Fibroblast of skin of scalp (primary cell): Measurements from ENCODE around the gene ZFYVE21.

Source experiments
- DNase-seq: peaks from one replicate; pipeline ENCODE4 v3.0.0-alpha.2; 2013

The ZFYVE21 gene

DNA sequence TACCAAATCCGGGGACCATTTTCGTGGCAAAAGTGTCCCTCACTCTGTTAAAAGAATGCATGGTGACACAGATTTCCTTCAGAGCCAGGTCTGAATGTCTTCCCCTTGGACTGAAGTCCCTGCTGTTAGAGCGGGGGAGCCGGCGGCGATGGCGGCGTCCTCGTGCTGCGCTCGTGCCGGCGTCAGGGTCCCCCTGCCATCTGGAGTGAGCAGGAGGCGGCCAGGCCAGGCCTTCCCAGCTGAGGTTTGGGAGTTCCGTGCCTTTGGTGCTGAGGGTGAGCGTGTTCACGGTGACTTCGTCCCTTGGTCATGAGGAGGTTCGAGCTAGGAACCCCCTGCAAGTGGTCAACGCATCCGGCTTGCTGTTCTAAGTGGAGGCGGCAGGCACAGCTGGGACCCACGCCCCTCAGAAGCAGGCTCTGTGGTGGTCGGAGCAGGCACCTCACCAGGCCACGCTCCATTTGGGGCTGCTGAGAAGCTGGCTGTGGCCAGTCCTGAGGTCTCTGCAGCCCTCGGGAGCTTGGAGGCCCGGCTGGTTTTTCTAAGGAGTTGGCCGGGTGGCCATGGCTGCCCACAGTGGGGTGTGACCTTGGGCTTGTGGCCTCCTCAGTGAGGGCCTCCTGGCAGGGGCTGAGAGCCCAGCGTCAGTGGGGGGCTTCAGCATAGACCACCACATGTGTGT, 9.5 kb downstream of the ZFYVE21 start:
- DNase-seq: no peak

- no peak for DNase-seq
Measured at GRCh38 chr14:103725739-103726395, 10.3 kb downstream of the ZFYVE21 start.

DNA sequence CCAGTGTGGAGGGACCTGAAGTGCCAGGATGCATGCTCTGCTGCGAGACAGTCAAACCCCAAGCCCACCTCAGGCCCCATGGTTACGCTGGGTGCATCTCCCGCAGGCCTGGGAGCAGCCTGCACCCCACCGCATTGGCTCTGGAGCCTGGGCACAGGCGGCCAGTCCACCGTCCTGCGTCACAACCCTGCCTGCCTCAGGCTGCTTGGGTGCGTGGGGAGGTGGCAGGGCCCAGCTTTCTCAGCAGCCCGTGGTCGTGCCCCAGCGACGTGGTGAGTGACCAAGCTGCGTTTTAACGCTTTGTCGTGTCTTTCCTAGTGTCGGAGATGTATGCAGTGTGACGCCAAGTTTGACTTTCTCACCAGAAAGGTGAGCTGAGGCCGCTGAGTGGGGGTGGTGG, 10.9 kb downstream of the ZFYVE21 start:
- no peak for DNase-seq

GRCh38 chr14:103727313-103727980, 11.8 kb downstream of the ZFYVE21 start:
- DNase-seq: no peak

DNA sequence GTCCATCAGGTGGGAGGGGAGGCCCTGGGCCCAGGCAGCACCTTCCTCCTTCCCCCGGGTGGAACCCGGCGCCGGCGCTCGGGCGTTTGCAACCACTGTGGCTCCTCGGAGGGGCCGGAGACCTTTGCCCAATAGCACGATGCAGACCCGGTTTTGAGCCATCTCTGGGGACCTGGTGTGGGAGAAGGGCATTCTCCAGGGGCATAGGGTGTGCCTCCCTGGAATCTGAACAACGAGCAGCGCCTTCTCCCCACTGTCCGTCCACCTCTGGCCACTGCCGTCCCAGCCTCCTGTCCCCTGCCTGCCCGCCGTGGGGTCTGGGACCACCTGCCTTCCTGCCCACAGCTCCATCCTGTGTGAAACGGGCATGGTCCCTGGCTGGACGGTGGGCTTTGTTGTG, 12.5 kb downstream of the ZFYVE21 start:
- no peak for DNase-seq

DNA sequence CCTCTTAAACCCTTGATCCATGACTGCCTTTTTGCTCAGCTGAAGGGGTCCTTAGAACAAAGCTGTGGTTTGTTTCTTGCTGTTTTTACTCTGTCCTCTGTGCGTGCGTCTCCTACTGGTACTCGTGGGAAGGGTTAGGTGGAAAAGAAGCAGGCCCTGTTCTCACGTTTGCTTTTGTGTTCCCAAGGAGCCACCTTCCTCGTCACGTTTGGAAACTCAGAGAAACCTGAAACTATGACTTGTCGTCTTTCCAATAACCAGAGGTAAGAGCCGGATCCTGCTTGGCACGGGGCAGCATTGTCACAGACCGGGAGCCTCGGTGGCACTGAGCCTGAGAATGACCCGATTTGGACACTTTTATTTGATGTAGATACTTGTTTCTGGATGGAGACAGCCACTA, 13.1 kb downstream of the ZFYVE21 start:
- no peak for DNase-seq

GRCh38 chr14:103729496-103730448, 14.2 kb downstream of the ZFYVE21 start:
- DNase-seq: no peak

DNA sequence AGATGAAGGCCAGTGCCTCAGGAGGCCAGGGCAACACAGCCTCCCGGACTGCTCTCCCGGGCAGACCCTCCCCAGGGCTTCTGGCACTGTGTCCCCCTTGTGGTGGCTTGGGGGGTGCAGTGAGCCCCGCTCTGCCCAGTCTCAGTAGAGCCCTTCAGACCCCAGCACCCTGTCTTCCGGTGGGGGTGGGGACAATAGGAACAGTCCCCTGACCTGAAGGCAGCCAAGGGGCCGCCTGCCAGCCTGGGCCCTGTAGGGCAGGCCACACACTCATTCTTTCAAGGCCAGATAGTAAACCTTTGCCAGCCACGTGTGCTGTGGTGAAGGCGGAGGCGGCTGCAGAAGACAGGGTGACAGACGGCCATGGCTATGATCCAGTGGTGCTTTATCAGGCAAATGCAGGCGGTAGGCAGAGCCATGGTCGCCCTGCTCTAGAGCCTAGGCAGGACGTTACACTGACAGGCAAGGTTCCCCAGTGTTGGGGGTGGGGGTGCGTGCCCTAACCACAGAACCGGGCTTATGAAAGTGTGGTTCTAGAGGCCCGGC, 15.0 kb downstream of the ZFYVE21 start:
- DNase-seq: no peak

DNA sequence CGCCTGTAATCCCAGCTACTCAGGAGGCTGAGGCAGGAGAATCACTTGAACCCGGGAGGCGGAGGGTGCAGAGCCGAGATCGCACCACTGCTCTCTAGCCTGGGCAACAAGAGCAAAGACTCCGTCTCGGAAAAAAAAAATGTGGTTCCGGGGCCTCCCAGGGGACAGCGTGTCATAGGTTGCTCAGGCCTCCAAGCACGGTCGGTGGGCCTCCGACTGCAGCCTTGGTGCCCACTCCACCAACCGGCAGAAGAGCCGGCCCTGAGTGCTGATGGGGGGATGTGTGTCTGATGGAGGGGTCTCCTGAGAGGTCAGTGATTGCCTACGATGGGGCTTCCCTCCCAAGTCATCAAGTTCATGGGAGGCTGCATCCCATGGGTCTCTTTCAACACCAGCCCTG, 15.9 kb downstream of the ZFYVE21 start:
- no peak for DNase-seq

GRCh38 chr14:103731916-103732867, 16.6 kb downstream of the ZFYVE21 start:
- no peak for DNase-seq

DNA sequence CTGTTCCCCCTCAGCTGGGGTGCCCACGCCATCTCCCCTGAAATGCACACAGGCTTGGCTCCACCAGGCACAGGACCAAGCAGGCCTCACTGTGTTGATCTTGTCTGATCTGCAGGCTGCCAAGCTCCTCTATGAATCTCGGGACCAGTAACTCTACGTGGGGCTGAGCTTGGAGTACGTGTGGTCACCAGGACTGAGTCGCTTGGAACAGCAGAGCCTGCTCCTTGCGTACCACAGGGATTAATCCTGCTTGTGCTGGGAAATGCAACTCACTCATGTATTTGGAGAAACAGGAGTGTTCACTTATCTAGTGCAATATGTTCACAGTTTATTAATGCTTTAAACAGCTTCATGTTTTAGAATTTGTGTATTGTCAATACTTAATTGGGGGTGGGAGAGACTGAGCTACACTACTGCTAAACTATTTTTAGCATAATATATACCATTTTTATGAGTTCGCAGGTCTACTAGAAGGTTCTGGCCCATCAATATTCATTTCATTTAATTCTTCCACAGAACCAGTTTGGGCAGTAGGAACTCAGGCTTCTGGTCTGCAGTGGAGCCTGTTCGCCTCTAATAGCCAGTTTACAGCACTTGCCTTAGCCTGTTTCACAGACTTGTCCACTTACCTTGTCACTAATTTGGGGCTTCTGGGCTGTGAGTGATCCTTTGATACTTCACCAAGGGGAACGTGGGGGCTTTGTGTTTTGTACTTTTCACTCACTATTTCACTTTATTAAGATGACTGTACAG, 17.4 kb downstream of the ZFYVE21 start:
- no peak for DNase-seq

DNA sequence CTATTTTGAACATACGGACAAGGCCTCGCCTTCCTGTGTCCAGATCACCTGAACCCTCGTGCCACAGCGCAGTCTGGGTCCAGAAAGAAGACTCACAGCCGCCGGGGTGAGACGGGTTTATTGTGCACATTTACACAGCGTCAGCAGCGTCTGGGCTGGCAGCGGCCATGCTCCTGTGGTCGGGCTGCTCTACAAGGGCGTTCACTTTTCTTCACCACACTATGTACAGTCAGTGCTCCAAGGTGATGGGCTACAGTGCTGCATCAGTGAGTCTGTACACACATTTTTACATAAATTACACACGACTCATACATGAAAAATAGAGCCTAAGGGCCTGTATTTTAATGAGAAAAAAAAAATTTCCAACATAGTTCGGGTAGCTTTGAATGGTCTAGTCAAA, 18.0 kb downstream of the ZFYVE21 start:
- no peak for DNase-seq

DNA sequence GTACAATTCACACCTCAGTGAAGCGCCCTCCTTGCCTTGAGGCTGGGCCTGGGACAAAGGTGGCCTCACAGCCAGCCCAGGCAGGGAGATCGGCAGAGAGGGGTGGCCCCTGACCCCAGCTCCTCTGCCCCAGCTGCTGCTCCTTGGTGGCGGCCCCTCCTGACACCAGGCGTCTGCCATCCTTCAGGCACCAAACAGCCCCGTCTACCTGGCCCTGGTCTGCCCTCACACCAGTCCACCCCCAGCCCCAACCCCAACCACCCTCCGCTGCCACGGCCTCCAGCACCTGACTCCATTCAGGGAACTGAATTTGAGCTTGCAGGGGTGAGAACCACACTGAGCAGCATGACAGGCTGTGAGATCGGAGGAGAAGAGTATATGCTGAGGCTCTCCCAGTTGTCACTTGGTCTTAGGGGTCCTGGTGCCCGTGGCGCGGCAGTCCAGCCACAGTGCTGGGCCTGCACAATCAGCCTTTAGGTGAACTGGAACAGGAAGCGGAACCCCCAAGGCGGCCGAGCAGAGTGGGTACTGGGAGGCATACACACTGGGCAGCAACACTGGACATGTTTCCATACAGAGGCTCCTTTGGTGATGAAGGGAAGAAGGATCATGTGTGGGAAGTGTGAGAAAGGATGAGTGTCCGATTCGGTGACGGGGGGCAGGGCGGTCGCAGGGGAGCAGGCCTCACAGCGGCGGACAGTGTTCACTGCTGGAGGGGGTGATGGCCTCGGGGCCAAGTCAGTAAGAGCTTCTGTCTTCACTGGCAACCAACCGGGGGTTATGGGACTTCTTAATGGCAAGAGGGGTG, 18.7 kb downstream of the ZFYVE21 start:
- DNase-seq: no peak

DNA sequence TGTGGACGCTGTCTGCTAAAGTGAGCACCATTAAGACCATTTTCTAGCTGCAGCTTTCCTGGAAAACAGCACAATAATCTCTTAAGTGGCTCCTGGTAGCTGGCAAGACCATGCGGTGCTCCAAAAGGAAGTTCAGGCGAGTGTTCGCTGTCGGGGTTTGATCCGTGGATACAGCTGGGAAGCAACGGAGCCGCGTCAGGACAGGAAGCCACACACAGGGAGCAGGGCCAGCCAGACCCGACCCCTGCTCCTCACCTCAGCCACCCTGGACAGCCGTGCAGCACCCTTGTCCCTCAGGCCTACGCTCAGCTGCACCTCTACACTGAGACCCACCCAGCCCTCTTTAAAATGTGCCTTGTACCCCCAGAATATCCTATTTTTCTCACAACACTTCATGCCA, 19.4 kb downstream of the ZFYVE21 start:
- no peak for DNase-seq

DNA sequence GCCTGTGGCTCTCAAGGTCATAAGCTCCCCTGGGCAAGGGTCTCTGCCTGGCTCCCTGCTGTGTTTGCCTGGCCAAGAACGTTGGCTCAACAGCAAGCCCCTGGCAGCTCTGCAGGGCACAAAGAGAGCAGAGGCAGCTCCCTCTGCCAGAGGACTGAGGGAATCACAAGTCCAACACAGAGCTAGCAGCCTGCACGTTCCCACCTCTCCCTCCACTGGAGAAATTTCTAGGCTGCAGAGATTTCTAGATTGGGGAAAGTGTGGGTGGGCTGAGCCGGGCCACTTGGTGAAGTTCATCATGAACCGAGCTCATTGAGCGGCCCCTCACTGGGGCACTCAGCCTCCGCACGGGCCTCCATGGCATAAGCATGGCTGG, 19.8 kb downstream of the ZFYVE21 start:
- DNase-seq: no peak

DNA sequence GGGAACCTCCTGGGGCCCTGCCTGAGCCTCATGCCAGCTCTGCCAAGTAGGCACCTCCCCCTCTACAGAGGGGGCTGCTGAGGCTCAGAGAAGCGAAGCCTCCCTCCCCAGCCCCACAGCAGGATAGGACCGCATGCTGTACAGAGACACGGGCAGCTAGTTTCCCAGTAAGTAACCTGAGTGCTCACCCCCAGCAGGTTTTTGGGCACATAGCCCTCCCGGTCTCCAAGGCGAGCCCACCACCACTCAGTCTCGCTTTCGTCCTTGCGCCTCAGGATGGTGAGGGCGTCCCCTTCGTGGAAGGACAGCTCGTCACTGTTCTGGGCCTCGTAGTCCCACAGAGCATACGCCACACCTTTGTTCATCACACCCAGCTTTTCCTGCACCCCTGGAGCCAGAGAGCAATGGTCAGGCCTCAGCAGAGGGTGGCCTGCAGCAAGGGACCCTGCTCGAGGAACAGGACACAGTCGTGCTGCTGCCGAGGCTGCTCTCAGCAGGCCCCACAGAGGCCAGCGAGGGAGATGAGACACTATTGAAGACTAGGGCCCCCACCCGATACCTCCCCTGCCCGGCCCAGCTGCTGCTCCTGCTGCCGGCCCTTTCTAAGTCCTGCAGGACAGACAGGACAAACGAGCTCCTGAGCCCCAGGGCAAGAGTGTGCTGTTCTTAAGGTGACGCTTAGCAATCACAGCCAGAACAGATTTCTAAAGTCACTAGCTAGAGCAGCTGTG, 20.4 kb downstream of the ZFYVE21 start:
- no peak for DNase-seq

GRCh38 chr14:103736546-103737431, 21.2 kb downstream of the ZFYVE21 start:
- no peak for DNase-seq
